ENCODE results near the gene CLASP1. TPM values are rescaled to one million over a fixed set of nuclear protein-coding genes. Genes with fewer than 3 reads are reported as not detected.

Gene CLASP1
- total RNA-seq, 1 experiment from 2014 or later, result 46.1 TPM

DNA sequence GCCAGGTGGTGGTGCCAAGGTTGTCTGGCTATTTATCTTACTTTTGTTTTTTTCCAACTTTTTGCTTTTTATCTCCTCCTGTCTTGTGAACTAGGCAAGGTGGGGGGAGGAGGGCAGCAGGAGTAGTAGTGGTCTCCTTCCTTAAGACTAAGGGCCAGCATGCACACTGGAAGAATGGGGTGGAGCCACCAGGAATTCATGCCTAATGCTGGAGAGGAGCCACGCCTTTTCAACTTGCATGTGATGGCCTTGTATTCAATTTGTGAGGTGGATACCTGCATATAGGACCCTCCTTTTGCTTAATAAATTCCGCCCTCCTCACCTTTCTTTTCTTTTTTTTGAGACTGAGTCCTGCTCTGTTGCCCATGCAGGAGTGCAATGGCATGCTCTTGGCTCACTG lies 37.6 kb upstream of the CLASP1 start:
- no peak for DNase-seq
- Mint-ChIP-seq H3K9me3 (ENCODE audit: unreplicated experiment) (peaks cover 25% of the 10 kb centered on the region), H3K27ac (ENCODE audit: unreplicated experiment) (no peak overlapping the region), H3K4me3 (ENCODE audit: unreplicated experiment) (no peak overlapping the region), H3K4me1 (ENCODE audit: low read depth, unreplicated experiment) (no peaks in the 10 kb centered on the region), H3K36me3 (ENCODE audit: insufficient read depth, unreplicated experiment) (peaks cover 5% of the 10 kb centered on the region), H3K27me3 (ENCODE audit: insufficient read depth, unreplicated experiment) (no peaks in the 10 kb centered on the region)
- H3K9me3 ChIP-seq, result peaks cover 15% of the 10 kb centered on the region
- intact Hi-C loops (cut with micrococcal nuclease; ENCODE audit: unreplicated experiment), result no loop called here
- POLR2A ChIA-PET, result no interaction called here
- no peaks in the 10 kb centered on the region for H3K36me3 ChIP-seq (ENCODE audit: control insufficient read depth, insufficient read depth, low read length)
- no peaks in the 10 kb centered on the region for H3K4me1 ChIP-seq
- CTCF ChIA-PET, result no interaction called here
- H3K27me3 ChIP-seq (replicated peaks; ENCODE audit: control insufficient read depth, insufficient read depth, low read length), result no peaks in the 10 kb centered on the region
- no TSS peak for BruUV-seq (replicated peaks)
- TF ChIP-seq, protein P1, sequence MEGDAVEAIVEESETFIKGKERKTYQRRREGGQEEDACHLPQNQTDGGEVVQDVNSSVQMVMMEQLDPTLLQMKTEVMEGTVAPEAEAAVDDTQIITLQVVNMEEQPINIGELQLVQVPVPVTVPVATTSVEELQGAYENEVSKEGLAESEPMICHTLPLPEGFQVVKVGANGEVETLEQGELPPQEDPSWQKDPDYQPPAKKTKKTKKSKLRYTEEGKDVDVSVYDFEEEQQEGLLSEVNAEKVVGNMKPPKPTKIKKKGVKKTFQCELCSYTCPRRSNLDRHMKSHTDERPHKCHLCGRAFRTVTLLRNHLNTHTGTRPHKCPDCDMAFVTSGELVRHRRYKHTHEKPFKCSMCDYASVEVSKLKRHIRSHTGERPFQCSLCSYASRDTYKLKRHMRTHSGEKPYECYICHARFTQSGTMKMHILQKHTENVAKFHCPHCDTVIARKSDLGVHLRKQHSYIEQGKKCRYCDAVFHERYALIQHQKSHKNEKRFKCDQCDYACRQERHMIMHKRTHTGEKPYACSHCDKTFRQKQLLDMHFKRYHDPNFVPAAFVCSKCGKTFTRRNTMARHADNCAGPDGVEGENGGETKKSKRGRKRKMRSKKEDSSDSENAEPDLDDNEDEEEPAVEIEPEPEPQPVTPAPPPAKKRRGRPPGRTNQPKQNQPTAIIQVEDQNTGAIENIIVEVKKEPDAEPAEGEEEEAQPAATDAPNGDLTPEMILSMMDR (IDR thresholded peaks at IDR 0.05; ENCODE audit: insufficient read depth in 1 of 2, low read depth in 1 of 2, low read length in 1 of 2, severe bottlenecking in 1 of 2, unreplicated experiment in 1 of 2), result no peak
- H3K4me3 ChIP-seq (ENCODE audit: low read depth, low read length), result no peak overlapping the region

DNA sequence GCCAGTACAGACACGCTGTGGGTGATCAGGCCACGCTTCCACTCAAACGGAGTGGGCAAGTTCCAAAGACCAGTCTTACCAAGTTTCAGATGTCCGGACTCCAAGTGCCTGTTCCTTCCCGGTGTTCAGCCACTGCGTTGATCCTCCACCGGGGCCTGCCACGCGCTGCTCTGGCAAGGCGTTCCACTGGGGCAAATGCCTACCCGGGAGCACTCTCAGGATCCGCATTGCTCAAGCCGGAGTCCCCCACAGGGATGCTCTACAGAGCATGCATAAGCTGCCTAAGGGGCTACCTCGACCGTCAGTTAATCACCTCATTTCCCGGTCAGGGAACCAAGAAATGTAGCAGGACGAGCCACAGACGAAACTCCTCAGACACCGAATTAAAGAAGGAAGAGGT lies 37.0 kb upstream of the CLASP1 start:
- no peaks in the 10 kb centered on the region for H3K27me3 Mint-ChIP-seq (ENCODE audit: insufficient read depth, unreplicated experiment)
- TF ChIP-seq, protein P1 (IDR thresholded peaks at IDR 0.05; ENCODE audit: insufficient read depth in 1 of 2, low read depth in 1 of 2, low read length in 1 of 2, severe bottlenecking in 1 of 2, unreplicated experiment in 1 of 2), result no peak
- BruUV-seq (replicated peaks), result no TSS peak
- H3K4me1 Mint-ChIP-seq (ENCODE audit: low read depth, unreplicated experiment), result no peaks in the 10 kb centered on the region
- Histone ChIP-seq H3K27me3 (replicated peaks; ENCODE audit: control insufficient read depth, insufficient read depth, low read length) (no peaks in the 10 kb centered on the region), H3K4me3 (ENCODE audit: low read depth, low read length) (no peak overlapping the region), H3K4me1 (no peaks in the 10 kb centered on the region), H3K9me3 (peaks cover 15% of the 10 kb centered on the region), H3K36me3 (ENCODE audit: control insufficient read depth, insufficient read depth, low read length) (no peaks in the 10 kb centered on the region)
- no peak overlapping the region for H3K4me3 Mint-ChIP-seq (ENCODE audit: unreplicated experiment)
- no peak overlapping the region for H3K27ac Mint-ChIP-seq (ENCODE audit: unreplicated experiment)
- intact Hi-C loops (cut with micrococcal nuclease; ENCODE audit: unreplicated experiment), result no loop called here
- ChIA-PET CTCF (no interaction called here), POLR2A (interaction anchor here (0.6 kb wide), 1 partner anchor 155 kb away, joined by 3 read pairs; no protein-coding TSS in a partner anchor)
- DNase-seq, result no peak
- peaks cover 5% of the 10 kb centered on the region for H3K36me3 Mint-ChIP-seq (ENCODE audit: insufficient read depth, unreplicated experiment)
- H3K9me3 Mint-ChIP-seq (ENCODE audit: unreplicated experiment), result peaks cover 32% of the 10 kb centered on the region

DNA sequence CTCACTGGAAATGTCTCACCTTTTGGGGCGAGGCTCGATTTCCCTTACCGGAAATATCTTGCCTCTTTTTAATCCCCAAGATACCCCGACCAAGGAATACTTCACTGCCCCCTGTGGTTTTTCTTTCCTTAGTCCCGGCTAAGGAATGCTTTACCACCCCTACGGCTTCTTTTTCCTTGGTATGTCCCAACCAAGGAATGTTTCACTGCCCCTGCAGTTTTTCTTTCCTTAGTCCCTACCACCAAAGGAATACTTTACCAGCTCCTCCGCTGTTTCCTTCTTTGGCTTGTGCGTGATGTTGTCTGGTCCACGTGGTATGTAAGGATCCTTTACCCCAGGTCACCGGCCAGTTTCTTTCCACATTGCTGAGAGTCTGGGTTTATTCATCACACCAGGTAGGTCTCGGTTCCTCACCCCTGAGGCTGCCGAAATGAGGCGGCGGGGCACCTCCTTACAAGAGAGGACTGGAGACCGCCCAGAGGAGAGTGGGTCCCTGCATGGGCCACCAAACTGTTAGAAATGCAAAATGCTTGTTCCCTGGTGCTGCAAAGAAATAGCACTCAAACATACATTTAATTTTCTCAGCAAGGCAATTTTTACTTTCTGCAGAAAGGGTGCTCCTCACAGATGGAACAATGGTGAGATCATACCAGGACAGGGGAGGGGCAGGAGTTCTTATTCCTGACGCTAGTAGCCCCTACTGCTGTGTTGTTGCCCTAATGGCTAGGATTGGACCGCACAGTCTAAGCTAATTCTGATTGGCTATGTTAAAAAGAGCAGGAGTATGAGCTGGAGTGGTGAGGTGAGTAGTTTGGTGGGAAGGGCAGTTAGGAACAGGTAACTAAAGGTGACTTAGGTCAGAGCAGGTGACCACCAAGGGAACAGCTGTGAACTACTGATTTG lies 33.4 kb upstream of the CLASP1 start:
- Mint-ChIP-seq H3K4me3 (ENCODE audit: unreplicated experiment) (no peak overlapping the region), H3K27ac (ENCODE audit: unreplicated experiment) (no peak overlapping the region), H3K4me1 (ENCODE audit: low read depth, unreplicated experiment) (no peaks in the 10 kb centered on the region), H3K27me3 (ENCODE audit: insufficient read depth, unreplicated experiment) (no peaks in the 10 kb centered on the region), H3K9me3 (ENCODE audit: unreplicated experiment) (peaks cover 33% of the 10 kb centered on the region), H3K36me3 (ENCODE audit: insufficient read depth, unreplicated experiment) (no peaks in the 10 kb centered on the region)
- CTCF ChIA-PET, result no interaction called here
- TF ChIP-seq, protein P1 (IDR thresholded peaks at IDR 0.05; ENCODE audit: insufficient read depth in 1 of 2, low read depth in 1 of 2, low read length in 1 of 2, severe bottlenecking in 1 of 2, unreplicated experiment in 1 of 2), result no peak
- intact Hi-C loops (cut with micrococcal nuclease; ENCODE audit: unreplicated experiment), result no loop called here
- Histone ChIP-seq H3K4me3 (ENCODE audit: low read depth, low read length) (no peak overlapping the region), H3K36me3 (ENCODE audit: control insufficient read depth, insufficient read depth, low read length) (no peaks in the 10 kb centered on the region), H3K27me3 (replicated peaks; ENCODE audit: control insufficient read depth, insufficient read depth, low read length) (no peaks in the 10 kb centered on the region), H3K4me1 (no peaks in the 10 kb centered on the region), H3K9me3 (peaks cover 22% of the 10 kb centered on the region)
- BruUV-seq (replicated peaks), result no TSS peak
- POLR2A ChIA-PET, result no interaction called here
- DNase-seq, result no peak
